ENCODE results near the gene AGXT2.

AGXT2 gene

DNA sequence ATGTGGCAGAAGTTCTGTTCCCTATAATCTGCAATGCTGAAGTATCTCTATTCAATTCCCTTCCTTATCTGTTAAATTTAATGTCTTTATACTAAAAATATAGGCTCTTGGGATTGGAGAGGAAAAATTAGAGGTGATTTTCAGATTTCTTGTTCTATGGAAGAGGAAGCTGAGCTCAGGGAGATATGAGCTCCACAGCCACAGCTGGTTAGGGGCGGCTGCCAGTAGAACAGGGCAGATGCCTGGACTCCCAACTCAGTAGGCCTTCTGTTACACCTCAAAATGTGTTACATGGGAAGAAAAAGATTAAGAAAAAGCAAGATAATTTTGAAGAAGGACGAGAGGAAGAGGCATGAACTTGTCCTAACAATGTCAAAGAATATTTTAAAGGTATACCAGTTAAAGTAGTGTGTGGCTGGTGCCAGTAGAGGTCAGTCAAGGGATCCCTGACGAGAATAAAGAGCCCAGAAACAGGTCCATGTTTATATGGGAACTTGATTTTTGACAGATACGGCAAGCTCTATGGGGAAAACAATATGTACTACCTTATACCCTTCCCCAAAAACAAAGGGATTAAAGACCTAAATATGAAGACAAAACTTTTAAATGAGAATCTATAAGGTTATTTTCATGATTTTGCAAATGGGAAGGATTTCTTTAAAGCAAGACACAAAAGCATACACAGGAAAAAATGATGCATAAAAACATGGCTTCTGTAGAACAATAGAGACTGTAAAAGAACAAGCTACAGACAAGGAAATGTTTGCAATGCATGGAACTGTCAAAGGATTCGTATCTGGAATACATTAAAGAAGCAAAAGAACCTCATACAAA lies 89.7 kb downstream of the AGXT2 start:
- no peak for DNase-seq

DNA sequence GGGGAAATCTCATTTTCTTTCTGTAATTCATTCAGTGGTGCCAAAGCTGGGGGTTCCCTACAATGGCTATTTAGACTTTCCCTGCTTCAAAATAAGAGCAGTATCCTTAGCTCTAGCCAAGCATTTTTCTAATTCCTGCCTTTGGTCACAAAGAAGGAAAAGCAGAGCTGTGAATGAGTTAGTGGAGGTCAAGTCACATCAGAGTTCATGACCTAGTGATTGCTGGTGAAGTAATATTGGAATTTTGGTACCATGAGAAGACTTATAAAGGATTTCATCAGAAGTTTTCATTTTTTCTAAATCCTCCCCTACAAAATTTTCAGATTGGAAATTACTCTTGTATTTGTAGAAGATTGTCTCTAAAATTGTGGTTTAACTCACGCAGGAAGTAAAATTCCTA lies 90.4 kb downstream of the AGXT2 start:
- no peak for DNase-seq

All from femur (tissue), 1 donor.